ENCODE results near the gene CELA1.

DNA sequence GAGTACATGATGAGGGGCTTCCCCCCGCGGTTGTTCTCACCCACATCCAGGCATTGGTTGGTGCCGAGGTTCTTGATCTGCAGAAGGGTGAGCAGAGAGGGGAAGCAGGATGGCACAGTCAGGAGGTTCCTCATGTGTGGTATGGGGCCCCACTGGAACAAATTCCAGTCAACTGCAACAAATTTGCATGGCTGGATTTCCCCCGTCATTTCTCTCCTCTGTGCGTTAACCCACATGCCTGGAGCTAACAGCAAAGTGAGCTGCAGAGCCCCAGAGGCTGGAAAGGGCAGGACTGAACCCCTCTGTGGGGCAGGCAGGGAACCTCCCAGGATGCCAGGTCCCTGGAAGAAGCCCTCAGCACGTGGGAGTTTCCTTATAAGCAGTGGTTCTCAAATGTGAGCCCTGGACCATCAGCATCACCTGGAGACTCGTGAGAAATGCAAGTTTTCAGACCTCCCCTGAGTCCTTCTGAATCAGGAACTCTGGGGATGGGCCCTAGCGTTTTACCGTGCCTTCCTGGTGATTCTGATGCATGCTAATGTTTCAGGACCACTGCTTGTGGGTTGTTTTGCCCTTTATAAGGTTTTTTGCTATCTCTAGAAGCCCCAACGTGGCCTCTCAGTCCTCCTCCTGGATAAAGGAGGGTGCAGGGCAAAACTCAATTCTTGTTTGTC, 11.0 kb upstream of the CELA1 start:
- TF ChIP-seq, protein P1, sequence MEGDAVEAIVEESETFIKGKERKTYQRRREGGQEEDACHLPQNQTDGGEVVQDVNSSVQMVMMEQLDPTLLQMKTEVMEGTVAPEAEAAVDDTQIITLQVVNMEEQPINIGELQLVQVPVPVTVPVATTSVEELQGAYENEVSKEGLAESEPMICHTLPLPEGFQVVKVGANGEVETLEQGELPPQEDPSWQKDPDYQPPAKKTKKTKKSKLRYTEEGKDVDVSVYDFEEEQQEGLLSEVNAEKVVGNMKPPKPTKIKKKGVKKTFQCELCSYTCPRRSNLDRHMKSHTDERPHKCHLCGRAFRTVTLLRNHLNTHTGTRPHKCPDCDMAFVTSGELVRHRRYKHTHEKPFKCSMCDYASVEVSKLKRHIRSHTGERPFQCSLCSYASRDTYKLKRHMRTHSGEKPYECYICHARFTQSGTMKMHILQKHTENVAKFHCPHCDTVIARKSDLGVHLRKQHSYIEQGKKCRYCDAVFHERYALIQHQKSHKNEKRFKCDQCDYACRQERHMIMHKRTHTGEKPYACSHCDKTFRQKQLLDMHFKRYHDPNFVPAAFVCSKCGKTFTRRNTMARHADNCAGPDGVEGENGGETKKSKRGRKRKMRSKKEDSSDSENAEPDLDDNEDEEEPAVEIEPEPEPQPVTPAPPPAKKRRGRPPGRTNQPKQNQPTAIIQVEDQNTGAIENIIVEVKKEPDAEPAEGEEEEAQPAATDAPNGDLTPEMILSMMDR (conservative IDR thresholded peaks at IDR 0.05 in 1 of 2, IDR thresholded peaks at IDR 0.05 in 1 of 2; ENCODE audit: extremely low read depth in 1 of 2, insufficient read depth in 1 of 2, low read depth in 1 of 2, low read length in 2 of 2), result no peak
- no peak for TF ChIP-seq EZH2 (IDR thresholded peaks at IDR 0.05; ENCODE audit: borderline replicate concordance, low read length)

All from mammary epithelial cell (primary cell).